HFF-Myc (cell line): ENCODE results near the gene MTF2.
"Not testable (repeated sequence)": the region's sequence is repeated elsewhere in the genome, so short reads cannot be mapped to it uniquely, and the experiment has no call there.

ENCODE experiments used
- DNase-seq: peaks from one replicate; pipeline ENCODE4 v3.0.0-alpha.2; 2011; ENCODE audit warnings: low read depth; ENCODE audit errors: extremely low read depth
- H3K4me3 ChIP-seq: replicated peaks from 2 replicates; pipeline ENCODE4 v1.5.1; 2011; ENCODE audit warnings: low read depth, mild to moderate bottlenecking, control low read depth, low read length
- CTCF ChIP-seq: IDR thresholded peaks from 2 replicates; pipeline ENCODE4 v1.5.1; 2012; ENCODE audit warnings: mild to moderate bottlenecking, low read depth, low read length, control low read depth; ENCODE audit errors: missing control alignments

MTF2 gene

GRCh38 chr1:93154898-93155297 is 75.8 kb downstream of the MTF2 start:
- no peak for TF ChIP-seq CTCF
- DNase-seq: no peak
- no peak overlapping the region for H3K4me3 ChIP-seq

- no peak for DNase-seq
- no peak for TF ChIP-seq CTCF
- H3K4me3 ChIP-seq: no peak overlapping the region
Observed at GRCh38 chr1:93155335-93155734, 76.3 kb downstream of the MTF2 start.

GRCh38 chr1:93159337-93159736 is 80.3 kb downstream of the MTF2 start:
- no peak overlapping the region for H3K4me3 ChIP-seq
- no peak for DNase-seq
- no peak for TF ChIP-seq CTCF

- not testable (repeated sequence) for H3K4me3 ChIP-seq, DNase-seq
Observed at GRCh38 chr1:93163314-93163713, 84.2 kb downstream of the MTF2 start.

- TF ChIP-seq CTCF: no peak
- no peak overlapping the region for H3K4me3 ChIP-seq
- no peak for DNase-seq
Observed at GRCh38 chr1:93164816-93165215, 85.7 kb downstream of the MTF2 start.

- H3K4me3 ChIP-seq, DNase-seq: not testable (repeated sequence)
Observed at GRCh38 chr1:93165895-93166294, 86.8 kb downstream of the MTF2 start.

- DNase-seq: no peak
- H3K4me3 ChIP-seq: no peak overlapping the region
- no peak for TF ChIP-seq CTCF
Observed at GRCh38 chr1:93167006-93167405, 87.9 kb downstream of the MTF2 start.

GRCh38 chr1:93170141-93170678 is 91.1 kb downstream of the MTF2 start:
- DNase-seq, H3K4me3 ChIP-seq: not testable (repeated sequence)
